ENCODE measurements around the gene RHOG.
A peak's percentile ranks its signal among the peaks of the same experiment; 100 is the strongest.

The RHOG gene

DNA sequence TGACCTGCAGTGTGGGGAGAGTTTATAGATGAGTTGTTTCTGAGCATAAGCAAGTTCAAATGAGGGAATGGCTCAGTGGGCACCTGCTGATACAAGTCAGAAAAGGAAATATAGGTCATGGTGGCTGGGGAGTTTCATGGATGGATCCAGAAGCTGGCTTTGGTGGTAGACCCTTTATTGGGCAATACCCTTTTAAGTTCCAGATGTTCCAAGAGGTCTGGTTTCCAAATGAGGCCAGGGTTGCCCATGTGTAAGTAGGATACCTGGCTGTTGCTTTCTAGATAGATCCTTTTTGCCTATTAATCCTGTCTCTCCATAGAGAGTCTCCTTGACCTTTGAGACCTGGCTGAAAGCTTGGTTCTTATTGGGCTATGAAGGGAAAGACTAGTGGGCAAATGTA lies 16.9 kb upstream of the RHOG start:
- no peak for DNase-seq

DNA sequence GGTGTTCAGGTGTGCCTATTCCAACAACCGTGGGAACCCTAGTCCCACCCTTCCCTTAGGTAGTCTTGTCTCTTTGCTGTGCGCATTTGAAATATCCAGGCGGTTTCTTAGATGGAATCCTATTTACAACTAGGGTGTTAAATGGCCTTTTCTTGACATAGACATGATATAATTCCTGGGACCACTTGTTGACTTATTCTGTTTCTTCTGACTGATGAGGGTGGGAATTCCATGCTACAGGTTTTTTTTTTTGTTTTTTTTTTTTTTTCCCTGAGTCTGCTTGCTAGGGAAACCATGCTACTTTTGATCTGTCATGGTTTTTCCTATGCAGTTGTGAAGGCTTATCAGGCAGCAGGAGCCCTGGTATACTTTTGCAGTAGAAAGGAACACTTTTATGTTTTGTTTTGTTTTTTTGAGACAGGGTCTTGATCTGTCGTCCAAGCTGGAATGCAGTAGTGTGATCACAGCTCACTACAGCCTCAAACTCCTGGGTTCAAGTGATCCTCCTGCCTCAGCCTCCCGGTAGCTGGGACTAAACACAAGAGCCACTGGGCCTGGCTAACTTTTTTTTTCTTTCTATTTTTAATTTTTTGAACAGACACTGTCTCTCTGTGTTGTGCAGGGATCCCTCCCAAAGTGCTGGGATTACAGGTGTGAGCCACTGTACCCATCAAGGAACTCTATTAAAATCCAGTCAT lies 16.2 kb upstream of the RHOG start:
- no peak for DNase-seq

GRCh38 chr11:3855808-3856491 lies 15.2 kb upstream of the RHOG start:
- no peak for DNase-seq

- peak; percentile 89 for DNase-seq
Measured at GRCh38 chr11:3854977-3855807, 14.4 kb upstream of the RHOG start, which contains the start of gene STIM1. STIM1 (plus strand) TSS chr11:3855664; CDS start chr11:3856271, 607 bp downstream.

- DNase-seq, result no peak
Measured at GRCh38 chr11:3854660-3854976, 13.9 kb upstream of the RHOG start.

GRCh38 chr11:3853899-3854659 lies 13.3 kb upstream of the RHOG start:
- peak; percentile 26 for DNase-seq

- DNase-seq, result no peak
Measured at GRCh38 chr11:3853545-3853842, 12.7 kb upstream of the RHOG start.

DNA sequence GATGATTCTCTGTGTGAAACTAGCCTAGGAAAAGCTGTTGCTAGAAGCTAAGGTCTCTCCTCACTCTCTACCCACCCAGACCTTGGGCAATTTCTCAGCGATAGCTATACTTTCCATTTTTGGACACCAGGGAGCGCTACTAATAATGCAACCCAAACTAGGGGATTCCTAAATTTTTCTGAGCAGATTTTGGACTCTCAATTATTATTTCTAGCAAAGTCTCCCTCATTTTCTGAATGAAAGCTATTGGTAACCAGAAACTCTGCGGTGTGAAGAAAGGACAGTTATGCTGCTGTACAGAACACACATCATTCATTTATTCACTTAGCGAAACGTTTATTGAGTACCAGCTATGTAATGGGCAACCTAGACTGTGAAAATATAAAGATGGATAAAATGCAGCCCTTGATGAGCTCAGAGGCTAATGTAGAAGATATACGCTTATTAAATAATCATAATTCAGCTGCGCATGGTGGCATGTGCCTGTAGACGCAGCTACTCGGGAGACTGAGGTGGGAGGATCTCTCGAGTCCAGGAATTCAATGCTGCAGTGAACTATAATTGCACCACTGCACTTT lies 8.6 kb upstream of the RHOG start:
- DNase-seq, result no peak

GRCh38 chr11:3845670-3846069 lies 4.9 kb upstream of the RHOG start:
- DNase-seq, result no peak

GRCh38 chr11:3845246-3845645 lies 4.5 kb upstream of the RHOG start:
- DNase-seq, result no peak

- DNase-seq, result no peak
Measured at GRCh38 chr11:3843326-3843725, 2.6 kb upstream of the RHOG start.

- peak; percentile 41 for DNase-seq
Measured at GRCh38 chr11:3841426-3842350, 929 bp upstream of the RHOG start.

GRCh38 chr11:3840004-3840869 lies 522 bp downstream of the RHOG start:
- DNase-seq, result no peak

DNA sequence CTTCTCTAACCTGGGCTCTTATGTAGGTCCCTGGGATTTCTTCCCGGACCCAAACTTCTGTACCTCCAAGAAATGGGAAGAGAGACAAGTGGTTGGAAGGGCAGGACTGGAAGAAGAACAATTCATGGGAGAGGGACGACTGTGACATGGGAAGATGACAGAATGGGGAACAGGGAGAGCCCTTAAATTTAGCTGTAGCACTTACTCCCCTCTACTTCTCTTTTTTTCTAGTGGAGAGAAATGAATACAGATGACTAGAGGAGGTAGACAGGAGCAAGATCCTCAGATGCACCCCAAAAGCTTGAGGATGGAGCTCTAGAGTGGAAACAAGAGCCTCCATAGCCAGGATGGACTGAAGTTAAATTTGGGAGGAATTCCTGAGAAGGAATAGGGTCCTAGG lies 2.3 kb downstream of the RHOG start:
- DNase-seq, result no peak

GRCh38 chr11:3837793-3838192 lies 3.0 kb downstream of the RHOG start:
- no peak for DNase-seq

DNA sequence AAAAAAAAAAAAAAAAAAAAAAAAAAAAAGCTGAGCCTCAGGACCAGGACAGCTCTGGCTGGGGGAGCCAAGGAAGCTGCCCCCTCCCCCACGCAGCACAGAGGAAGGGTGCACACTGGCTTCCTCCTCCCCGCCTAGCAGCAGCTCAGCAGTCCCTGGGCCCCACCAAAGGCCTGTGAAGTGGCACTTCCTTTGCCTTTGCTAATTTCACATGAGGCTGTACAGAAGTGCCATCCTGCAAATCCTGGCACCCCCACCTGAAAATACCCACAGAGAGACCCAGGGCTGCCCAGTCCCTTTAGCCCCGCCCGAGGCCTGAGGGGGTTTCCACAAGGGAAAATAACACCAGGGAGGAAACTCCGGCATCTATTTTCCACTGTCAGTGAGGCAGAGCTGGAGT lies 3.9 kb downstream of the RHOG start:
- no peak for DNase-seq

- DNase-seq, result no peak
Measured at GRCh38 chr11:3835751-3836150, 5.0 kb downstream of the RHOG start.

- no peak for DNase-seq
Measured at GRCh38 chr11:3834664-3835461, 5.9 kb downstream of the RHOG start.

DNA sequence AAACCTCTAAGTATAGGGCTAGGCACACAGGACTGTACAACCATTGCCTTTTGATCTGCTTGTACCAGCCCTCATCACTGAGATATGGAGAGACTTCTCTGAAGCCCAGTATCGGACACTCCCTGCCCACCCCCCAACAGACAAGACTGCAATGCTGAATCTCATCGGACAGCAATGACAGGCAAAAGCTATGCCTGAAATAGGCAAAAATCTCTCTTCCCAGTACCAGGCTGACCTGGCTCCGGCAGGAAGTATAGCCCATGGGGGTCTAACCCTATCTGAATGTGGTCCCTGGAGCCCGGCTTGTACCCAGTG lies 6.5 kb downstream of the RHOG start:
- no peak for DNase-seq

- no peak for DNase-seq
Measured at GRCh38 chr11:3833449-3833848, 7.3 kb downstream of the RHOG start.
